GM18507 (cell line): Measurements from ENCODE around the gene FSD1L.

Source experiments
- DNase-seq: peaks from one replicate; pipeline ENCODE4 v3.0.0; 2011; ENCODE audit warnings: low read depth; ENCODE audit not compliant: insufficient read length; ENCODE audit errors: extremely low spot score
- FAIRE-seq: peaks from 2 replicates; lab custom pipeline; 2011; peaks lifted over from hg19 to GRCh38; lab: Jason Lieb, UNC

The FSD1L gene

DNA sequence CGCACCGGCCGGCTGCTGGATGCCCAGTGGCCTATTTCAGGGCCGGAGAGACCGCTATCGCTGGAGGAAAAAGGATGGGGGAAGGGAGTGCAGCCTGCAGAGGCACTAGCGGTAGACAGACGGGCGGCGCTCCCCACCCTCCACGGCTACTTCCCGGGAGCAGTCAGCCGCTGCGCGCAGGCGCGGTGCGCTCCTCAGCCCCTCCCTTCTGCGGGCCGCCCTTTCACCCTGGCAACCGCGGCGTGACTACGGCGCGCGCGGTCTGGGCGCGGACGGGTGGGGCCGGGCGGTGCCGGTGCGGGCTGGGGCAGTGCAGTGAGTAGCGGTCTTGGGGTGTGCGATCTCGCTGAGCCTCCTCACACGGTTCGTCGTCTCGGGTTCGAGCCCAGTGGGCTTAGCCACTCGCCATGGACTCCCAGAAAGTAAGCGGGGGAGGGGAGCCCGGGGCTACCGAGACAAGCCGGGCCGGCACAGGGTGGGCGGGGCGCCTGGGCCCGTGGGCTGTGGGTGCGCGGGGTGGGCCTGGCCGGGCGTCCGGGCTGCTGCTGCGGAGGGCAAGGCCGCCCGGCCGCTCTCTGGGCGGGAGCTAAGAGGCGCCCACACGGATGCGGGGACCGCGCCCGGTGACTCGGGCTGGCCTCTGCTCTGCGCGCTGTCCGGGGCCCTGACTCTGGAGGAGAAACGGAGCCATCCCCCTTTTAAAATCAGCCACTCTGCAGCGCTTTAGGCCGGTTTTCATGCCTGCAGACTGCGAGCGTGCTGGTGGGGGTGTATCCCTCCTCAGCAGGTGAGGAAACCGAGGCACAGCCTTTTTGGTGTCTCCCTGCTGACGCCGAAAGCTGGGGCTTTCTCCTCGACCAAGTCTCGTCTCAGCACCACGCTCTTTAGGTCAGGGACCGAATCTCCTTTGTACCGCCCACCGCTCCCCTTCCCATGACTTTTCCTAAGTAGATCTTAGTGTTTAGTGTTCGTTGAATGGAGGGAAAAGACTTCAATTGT, at the start of gene FSD1L:
Gene FSD1L (plus strand): TSS at position 221 of the 999 bp plus-strand sequence. CDS start 187 bp downstream, at position 408.
- FAIRE-seq: peak; percentile 89

DNA sequence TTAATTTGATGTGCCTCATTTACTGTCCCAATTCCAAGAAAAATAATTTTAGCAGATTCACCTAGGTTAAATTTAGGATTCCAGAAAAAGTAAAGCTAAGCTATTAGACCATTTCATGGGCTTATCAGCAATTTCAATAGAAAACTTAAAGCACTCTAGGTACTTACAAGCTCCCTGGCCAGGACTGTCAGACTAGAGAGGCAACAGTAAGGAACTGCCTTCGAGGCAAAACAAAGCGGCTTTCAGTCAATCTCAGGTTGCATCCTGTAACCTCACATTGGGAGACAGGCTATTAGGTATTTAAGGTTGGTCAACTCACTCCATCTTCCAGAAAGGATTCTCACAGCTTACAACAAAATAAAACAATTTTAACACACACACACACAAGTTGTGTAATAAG, 48.7 kb upstream of the FSD1L start:
- no peak for FAIRE-seq
- no peak for DNase-seq

More for the DNA sequence above, at the start of gene FSD1L:
- DNase-seq: peak; percentile 88

DNA sequence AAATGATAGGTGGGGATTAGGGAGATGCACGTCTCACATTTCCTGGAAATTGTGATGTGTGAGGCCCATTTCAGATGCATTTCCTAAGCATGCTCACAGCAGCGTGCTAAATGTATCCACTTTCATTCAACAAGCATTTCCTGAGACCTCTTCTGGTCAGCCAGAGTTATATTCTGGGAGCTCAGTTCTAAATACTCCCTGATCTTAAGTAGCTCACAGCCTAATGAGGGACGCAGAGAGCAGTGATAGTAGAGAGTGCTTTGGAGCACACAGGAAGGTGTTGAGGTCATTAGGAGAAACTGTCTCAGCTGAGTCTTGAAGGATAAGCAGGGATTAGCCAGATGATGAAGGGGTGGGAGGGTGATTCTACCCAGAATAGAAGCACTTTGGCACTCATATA, 46.2 kb upstream of the FSD1L start:
- no peak for FAIRE-seq

DNA sequence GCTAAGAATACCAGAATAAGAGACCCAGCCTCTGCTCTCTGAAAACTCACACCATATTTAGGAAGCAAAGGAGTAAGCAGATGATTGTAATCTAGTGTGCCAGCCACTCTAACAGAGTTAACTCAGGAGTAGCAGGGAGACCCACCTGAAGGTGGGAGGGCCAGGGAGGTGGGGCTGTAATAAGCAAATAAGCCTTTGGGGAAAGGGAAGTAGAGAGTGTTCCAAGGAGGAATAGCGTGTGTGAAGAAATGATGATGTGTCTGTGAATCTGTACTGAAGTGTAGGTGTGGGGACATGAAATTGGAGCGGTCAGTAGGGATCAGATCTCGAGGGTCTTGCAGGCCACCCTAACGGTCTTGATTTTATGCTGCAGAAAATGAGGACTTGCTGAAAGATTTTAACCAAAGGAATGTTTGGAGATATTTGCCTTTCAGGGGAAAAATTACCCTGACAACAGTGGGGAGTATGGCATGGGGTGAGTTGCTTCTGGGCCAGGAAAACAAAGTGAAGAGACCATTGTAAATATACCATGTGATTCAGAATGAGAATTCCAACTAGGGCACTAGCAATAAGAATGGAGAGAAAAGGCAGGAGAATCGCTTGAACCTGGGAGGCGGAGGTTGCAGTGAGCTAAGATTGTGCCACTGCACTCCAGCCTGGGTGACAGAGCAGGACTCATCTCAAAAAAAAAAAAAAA, 44.1 kb upstream of the FSD1L start:
- FAIRE-seq (no peak), DNase-seq (no peak)

More for the DNA sequence above, 46.2 kb upstream of the FSD1L start:
- no peak for DNase-seq

DNA sequence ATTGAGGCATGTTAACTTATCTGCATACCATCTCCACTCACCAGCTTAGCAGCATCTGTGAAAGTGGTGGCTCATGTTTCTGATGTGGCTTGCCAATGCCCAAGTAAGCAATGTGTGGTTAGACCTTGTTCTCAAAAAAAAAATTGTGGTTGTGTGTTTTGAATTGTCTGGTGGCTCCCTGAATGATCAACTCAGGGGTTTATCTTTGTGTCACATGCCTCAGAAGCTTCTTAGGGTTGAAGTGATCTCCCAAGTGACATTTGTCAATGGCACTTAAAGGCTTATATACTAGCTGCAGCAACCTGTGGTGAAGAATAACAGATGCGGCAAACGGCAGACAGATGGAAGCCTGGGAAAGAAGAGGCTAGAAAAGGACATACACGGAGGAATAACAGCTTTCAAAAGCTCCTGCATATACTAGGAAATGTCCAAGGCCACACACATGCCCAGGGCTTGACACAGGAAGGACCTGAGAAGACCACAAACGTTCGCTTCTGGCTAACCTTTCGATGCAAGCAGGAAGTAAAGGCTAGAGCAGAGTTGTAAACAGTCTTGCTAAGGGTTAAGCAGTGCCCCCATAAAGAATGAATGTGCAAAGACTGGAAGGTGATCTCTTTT, 42.2 kb upstream of the FSD1L start:
- FAIRE-seq (peak; percentile 92), DNase-seq (peak; percentile 29)

DNA sequence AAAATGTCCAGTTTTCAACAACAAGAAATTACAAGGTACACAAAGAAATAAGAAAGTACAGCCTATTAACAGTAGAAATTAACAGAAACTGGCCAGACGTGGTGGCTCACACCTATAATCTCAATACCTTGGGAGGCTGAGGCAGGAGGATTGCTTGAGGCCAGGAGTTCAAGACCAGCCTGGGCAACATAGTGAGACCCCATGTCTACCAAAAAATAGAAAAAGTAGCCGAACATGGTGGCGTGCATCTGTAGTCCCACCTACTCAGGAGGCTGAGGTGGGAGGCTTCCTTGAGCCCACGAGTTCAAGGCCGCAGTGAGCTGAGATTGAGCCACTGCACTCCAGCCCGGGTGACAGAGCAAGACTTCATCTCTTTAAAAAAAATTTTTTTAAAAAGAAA, 41.5 kb upstream of the FSD1L start:
- FAIRE-seq (no peak), DNase-seq (no peak)

DNA sequence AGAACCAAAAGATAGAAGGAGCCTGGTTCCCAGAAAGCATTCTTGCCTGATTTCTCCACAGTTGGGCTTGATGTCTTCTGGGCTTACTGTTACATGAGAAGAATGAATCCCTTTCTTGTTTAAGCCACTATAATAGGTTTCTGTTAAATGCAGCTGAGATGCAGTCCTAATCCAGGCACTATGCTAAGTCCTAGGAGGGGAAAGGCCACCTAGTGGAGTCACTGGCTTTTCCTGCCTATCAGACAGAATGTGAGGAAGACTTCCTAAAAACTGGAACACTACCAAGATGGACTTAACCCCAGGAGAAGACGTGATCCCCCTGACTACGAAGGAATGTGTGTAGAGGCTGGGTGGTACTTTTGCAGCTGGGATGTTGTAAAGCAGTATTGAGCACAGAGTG, 34.3 kb upstream of the FSD1L start:
- FAIRE-seq (no peak), DNase-seq (no peak)

DNA sequence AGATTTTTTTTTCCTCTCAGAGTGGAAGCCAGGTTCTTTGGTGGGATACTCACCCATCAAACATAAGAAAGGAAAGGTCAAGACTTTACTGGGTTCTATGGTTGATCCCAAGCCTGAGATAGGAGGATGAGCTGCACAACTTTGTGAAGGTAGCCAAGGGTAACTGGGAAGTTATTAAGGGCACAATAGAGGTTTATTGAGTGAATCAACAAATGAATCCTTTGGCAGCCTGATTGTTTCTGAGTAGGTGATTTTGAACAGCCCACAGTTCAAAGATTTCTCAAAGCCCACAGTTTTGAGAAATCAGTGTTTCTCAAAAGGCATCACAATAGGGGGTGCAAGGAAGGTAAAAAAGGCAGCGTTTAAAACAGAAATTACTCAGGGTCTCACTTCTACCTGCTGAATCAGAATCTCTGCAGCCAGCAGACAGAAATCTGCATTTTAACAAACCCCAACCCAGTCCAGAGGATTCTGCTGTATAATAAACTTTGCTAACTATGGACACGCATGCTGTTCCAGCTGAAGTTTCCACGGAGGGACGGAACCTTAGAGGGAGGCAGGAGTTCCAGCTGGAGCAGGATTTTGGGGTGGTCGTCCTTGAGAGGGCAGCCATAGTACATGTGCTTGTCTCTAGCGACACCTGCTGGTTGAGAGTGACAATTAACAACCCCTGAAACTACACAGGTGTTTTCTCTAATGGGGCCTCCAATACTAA, 32.7 kb upstream of the FSD1L start:
- DNase-seq: peak; percentile 22

DNA sequence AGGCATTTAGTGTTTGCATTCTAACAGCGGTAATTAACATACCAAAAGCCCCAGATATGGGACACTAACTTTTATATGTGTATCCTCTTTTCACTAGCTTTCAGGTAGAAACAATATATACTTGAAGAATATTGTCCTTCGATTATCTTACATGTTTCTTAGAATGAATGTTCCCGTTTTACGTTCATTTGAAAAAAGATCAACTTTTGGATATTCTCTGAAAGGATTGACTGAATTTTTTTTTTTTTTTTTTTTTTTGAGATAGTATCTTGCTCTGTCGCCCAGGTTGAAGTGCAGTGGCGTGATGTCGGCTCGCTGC, 32.2 kb upstream of the FSD1L start:
- FAIRE-seq (no peak), DNase-seq (no peak)

More for the DNA sequence above, 32.7 kb upstream of the FSD1L start:
- FAIRE-seq: peak; percentile 72

DNA sequence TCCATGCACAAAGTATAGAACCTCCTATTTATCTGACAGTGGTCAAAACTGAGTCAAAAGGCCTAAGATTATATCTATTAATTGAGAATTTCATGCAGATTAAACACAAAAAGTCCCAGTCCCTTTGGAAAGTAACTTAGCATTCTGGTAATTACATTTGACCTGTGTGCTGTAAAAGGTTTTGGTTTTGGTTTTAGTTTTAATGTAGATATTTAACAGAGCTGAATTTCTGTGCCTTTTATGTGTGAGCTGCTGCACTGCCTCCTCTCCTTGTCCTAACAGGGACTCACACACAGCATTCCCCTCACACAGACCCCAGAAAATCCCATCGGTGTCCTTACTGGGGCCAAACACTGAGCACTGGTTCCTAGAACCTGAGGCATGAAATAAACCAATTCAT, 31.0 kb upstream of the FSD1L start:
- DNase-seq: no peak
- FAIRE-seq: peak; percentile 68

DNA sequence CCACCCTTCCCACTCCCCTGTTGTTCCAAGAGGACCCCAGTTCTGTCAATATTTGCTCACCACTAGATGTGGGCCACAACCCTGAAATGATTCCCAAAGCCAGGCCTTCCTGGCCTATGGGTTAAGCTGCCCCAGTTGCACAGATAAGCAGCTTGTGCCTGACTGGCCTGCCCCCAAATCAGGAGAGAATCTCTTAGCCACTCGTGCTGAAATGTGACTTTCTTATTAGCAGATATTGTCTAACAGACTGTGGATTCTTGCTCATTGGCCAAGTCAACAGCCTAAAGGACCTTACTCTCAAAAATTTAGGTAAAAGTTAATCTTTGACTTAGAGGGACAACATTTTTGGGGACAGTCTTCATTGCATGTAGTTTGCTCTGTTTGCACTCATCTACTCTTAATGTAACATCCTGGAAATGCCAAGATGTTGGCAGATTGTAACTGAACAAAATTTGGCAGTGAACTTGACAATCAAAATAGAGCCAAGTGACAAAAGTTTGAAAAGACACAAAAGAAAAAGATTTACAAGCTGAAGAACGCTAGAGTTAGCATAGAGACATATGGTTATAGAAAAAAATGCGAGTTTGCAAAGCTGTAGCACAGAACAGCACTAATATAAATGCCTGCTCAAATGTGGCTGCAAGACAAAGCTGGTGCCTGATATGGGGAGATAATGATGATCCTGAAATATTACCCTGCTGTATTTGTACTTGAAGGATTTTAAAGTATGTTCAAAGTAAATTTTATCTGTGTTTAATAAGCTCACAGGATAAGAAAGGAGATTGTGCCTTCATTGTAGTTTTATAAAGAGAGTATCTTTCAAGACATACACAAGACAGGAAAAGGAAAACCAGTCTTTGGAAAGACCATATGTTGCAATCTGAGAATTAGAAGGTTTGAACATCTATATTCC, 29.0 kb upstream of the FSD1L start:
- FAIRE-seq: no peak
- DNase-seq: no peak

DNA sequence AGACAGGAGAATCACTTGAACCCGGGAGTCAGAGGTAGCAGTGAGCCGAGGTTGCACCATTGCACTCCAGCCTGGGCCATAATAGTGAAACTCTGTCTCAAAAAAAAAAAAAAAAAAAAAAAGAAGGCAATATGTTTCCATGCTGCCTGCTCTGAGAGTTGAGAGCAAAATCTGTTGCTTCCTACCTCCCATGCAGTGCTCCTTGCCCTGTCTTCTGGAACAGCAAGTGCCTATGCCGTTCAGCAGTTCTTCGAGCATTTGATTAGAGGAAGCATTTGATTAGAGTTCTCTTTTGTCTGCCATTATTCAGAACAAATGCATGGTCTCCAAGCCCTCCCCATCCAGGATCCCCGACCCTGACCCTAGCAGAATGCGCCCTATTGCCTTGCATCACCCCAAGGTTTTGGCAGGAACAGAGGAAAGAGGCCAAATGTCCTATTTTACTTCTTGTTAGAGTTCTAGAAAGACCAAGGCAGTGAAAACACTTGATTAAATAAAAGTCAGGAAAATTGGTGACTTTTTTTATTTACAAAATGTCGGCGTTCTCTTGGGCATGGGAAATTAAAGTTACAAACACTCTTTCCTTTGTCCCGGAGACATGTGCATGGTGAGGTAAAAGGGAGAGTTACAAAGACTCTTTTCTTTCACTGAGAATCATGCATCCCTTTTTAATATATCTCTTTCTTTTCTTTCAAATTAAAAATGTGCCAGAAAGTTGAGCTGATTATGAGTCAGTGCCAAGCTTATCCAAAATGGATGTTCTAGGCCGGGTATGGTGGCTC, 27.8 kb upstream of the FSD1L start:
- DNase-seq (no peak), FAIRE-seq (no peak)

DNA sequence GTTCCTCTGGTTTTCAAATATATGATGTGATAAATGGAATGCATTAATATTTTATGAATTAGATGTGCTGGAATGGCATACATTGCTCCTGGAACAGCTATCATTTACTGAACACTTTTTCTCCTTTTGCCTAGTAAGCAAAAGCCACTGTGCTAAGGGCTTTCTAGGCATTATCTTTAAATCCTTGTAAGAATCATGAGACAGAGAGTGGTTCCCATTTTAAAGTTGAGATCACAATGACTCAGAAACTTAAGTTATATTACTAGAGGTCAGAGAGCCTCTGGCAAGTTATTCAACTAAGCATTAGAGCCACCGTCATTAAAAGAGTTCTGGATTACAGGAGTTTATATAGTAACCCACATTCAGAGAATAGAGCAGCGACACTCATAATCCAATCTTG, 26.7 kb upstream of the FSD1L start:
- no peak for FAIRE-seq
- no peak for DNase-seq

DNA sequence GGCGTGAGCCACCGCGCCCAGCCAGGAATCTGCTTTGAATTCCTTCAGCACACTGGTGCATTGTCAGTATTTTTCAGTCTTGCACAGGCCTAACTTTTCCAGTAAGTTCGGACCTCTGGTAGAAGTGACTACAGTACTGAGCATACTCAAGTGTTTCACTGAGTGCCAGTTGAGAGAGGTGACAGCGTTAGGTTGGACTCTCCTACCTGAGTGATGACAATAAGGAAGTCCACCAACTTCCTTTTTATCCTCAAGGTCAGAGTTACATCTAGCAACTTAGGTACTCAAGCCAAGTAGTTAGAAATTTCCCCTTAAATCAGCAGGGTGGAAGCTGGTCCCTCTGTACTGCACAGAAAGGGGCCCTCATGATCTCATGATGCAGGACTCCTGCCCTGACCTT, 26.0 kb upstream of the FSD1L start:
- DNase-seq: no peak
- no peak for FAIRE-seq

DNA sequence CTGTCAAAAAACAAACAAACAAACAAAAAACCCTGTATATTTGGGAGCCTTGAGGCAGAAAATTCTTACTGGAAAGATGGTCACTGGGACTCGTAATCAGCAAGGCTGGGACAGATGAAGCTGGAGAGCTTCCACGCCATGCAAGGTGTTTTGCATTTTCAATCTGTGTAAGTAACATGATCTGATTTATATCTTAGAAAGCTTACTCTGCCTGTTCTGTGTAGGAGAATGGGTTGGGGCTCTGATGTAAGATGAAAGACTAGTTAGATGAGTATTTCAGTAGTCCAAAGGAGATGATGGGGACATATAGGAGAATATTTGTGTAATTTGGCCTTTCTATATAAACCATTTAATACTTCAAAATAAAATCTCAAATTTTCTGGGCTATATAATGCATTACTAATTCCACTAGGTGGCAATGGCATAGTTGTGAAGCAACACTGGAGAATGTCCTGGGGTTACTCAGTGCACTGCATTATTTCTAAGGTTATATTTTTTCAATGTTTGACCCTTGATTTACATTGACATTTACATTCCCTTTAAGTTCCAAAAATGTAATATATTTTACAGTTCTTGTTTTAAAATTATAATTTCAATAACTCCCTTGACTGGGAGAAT, 21.9 kb upstream of the FSD1L start:
- FAIRE-seq (peak; percentile 9), DNase-seq (no peak)

DNA sequence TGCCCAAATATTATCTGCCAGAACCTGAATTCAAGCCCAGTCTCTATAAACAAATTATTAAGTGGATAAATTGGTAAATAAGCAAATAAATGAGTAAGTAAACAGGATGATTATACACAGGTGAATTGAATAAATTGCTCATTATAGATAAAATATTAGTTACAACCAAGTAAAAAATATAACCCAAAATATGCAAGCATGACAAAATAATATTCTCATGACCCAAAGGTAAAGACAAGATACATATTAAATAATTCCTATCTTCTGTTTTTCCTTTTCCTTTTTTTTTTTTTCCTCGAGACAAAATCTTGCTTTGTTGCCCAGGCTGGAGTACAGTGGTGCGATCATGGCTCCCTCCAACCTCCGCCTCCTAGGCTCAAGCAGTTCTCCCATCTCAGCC, 21.2 kb upstream of the FSD1L start:
- no peak for FAIRE-seq
- no peak for DNase-seq

DNA sequence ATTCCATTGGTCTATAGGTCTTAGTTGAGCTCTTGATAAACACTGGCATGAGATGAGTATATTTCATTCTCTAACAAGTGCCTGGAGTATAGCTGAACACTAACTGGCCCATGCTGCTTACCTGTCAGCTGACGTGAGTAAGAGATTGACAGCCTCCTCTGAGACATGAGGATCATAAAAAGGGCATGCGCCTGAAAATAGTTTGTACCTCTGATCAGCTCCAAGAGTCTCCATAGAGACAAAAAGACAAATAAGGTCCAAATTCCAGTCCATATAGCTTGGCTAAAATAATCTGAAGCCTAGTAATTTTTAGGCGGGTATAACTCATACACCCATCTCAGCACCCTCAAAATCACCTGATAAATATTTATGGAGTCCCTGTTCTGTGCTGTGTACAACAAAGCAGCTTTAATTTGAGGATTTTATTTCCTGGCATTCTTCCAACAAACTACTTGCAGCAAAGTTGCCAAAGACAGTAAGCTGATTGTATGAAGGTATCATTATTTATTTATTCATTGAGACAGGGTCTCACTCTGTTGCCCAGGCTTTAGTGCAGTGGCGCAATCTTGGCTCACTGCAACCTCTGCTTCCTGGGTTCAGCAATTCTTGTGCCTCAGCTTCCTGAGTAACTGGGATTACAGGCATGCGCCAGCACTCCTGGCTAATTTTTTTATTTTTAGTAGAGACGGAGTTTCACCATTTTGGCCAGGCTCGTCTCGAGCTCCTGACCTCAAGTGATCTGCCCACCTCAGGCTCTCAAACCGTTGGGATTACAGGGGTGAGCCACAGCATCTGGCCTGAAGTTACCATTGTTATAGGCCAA, 16.2 kb upstream of the FSD1L start:
- DNase-seq (no peak), FAIRE-seq (no peak)
